ENCODE results near the gene SLC29A3.
"Not testable (repeated sequence)": the region's sequence is repeated elsewhere in the genome, so short reads cannot be mapped to it uniquely, and the experiment has no call there.

The SLC29A3 gene

DNA sequence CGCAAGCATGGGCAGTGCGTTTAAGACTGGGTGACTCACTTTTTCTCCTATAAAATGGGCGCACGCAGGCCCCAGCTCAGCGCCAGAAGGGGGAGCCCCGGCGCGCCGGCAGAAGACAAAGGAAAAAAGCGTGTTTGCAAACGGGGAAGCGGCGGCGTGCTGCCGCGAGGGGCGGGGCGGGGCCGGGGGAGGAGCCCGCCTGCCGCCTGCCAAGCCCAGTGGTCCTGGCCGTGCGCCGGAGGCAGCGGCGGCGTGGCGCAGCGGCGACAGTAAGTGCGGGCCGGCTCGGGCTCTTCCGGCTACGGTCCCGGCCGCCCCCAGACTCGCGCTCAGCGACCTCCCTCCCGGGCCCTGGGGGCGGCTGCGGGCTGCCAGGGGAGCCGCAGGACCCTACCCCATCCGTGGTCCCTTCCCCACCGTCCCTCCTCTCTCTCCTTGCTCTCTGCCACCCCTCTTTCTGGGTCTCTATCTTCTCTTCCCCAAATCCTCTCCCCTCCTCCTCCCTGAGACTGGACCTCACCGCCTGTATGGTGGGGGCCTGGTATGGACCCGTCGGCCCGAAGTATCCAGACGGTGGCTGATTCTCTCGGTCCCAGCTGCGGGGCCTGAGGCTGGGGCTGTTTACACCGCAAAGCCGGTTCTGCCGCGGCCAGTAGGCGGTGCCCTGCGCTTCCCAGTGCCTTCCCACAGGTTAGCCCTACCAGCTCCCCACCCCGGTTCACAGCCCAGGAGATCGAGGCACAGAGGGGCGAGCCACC, at the start of gene SLC29A3:
TSS of gene SLC29A3 (plus strand) at position 218 of the 758 bp plus-strand sequence. CDS start at position 269, 51 bp downstream.
- POLR2A ChIA-PET = no interaction called here
- TF ChIP-seq, protein P1, sequence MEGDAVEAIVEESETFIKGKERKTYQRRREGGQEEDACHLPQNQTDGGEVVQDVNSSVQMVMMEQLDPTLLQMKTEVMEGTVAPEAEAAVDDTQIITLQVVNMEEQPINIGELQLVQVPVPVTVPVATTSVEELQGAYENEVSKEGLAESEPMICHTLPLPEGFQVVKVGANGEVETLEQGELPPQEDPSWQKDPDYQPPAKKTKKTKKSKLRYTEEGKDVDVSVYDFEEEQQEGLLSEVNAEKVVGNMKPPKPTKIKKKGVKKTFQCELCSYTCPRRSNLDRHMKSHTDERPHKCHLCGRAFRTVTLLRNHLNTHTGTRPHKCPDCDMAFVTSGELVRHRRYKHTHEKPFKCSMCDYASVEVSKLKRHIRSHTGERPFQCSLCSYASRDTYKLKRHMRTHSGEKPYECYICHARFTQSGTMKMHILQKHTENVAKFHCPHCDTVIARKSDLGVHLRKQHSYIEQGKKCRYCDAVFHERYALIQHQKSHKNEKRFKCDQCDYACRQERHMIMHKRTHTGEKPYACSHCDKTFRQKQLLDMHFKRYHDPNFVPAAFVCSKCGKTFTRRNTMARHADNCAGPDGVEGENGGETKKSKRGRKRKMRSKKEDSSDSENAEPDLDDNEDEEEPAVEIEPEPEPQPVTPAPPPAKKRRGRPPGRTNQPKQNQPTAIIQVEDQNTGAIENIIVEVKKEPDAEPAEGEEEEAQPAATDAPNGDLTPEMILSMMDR (IDR thresholded peaks at IDR 0.05; ENCODE audit: insufficient read depth, low read length, missing control alignments) = peak; percentile 88
- no peak for DNase-seq (ENCODE audit: low read depth, low spot score)
- CTCF ChIA-PET = interaction anchor here (0.7 to 13.2 kb wide), 33 partner anchors 8 to 577 kb away, joined by 3 to 243 read pairs (median 5); no protein-coding TSS in a partner anchor
- H3K4me3 ChIP-seq (ENCODE audit: low read depth, low read length) = peak within 1 kb of the TSS; percentile 72

DNA sequence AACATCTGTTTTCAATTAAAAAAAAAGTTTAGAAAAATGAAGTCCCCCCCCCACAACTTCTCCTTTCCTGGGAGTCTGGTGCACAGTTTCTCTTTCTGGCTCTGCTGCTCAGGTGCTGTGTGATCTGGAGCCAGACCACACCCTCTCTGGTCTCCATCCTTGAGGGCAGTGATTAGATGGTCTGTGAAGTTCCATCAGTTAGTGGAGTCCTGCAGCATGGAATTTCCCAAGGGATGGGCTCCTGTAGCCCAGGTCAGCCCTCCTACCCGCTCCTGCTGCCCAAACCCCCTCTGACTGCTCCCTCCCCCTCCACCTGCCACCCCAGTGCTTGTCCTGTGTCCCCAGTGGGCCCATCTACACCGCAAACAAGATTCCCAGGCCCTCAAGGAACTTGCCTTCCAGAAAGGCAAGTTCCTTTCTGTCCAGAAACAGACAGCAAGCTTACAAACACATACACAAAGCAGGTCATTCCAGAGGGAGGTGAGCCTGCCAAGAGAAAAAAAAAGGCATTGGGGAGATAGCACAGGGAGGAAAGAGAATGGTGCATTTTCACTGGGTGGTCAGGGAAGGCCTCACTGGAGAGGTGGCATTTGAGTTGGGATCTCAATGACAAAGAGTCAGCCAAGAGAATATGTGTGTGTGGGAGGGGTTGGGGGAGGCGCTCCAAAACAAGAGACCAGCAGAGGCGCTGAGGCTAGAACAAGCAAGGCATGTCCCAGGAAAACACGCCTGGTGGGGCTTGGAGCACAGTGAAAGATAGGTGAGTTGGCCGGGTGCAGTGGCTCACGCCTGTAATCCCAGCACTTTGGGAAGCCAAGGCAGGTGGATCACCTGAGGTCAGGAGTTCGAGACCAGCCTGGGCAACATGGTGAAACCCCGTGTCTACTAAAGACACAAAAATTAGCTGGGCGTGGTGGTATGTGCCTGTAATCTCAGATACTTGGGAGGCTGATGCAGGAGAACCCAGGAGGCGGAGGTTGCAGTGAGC, 49.5 kb upstream of the SLC29A3 start:
- ChIA-PET CTCF (interaction anchor here (0.7 to 10.1 kb wide), 25 partner anchors 12 to 573 kb away, joined by 3 to 152 read pairs (median 8); partner anchors contain the start of genes UNC5B and VSIR), POLR2A (no interaction called here)
- no peak overlapping the region for H3K4me3 ChIP-seq (ENCODE audit: low read depth, low read length)
- TF ChIP-seq, protein P1 (IDR thresholded peaks at IDR 0.05; ENCODE audit: insufficient read depth, low read length, missing control alignments) = no peak
- DNase-seq (ENCODE audit: low read depth, low spot score) = no peak

DNA sequence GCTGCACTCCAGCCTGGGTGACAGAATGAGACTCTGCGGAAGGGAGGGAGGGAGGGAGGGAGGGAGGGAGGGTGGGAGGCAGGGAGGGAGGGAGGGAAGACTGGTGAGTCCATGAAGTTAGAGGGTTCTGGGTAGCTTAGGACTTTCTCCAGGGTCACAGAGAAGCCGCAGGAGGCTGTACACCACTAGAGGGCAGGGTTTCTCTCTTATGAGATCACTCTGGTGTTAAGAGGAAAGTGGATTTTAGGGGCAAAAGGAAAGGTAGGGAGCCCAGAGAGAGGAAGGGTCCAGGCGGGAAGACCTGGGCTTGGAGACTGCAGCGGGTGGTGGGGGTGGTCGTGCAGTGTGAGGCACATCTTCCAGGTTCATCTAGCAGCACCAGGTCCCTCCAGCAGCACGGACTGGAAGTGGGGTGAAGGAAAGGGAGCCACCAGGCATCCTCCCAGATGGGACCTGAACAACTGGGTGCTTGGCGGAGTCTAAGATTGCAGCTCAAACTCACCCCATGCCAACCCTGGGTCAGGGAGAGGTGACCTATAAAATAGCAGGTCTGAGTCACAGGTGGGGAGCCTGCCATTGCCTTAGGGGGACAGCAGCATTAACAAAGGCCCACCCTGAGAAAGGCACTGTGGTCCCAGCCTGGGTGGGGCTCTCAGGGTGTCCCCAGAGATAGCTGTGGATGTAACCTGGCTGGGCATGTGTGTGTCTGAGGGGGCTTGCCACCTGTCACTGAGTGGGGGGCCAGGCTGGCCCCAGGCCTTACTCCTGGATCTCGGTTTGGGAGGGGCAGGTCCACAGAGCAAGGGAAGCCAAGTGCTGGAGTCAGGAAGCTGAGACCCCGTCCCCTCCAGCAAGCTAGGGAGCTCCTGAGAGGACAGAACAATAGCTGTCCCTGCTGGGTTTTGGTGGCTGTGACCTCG, 48.5 kb upstream of the SLC29A3 start:
- CTCF ChIA-PET = interaction anchor here (0.7 to 10.1 kb wide), 34 partner anchors 12 to 721 kb away, joined by 3 to 152 read pairs (median 4); partner anchors contain the start of genes UNC5B and VSIR
- POLR2A ChIA-PET = no interaction called here
- TF ChIP-seq, protein P1 (IDR thresholded peaks at IDR 0.05; ENCODE audit: insufficient read depth, low read length, missing control alignments) = peak; percentile 73
- no peak overlapping the region for H3K4me3 ChIP-seq (ENCODE audit: low read depth, low read length)
- DNase-seq (ENCODE audit: low read depth, low spot score) = no peak

DNA sequence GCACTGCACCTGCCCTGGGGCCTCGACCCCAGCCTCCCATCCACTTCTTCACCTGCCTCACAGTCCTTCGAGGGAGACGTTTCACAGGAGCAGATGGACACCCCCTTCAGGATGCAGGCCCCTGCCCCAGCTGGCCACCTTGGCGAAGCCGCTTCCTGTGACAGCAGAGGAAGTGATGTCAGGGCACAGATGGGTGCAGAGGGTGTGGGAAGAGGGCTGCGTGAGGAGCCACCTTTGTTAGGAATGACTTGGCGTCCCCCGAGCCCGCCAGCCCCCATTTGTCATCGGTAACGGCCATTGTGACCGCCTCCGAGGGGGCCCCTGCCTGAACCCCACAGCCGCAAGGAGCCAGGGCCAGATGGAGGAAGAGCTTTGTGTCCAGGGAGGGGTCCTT, 47.4 kb upstream of the SLC29A3 start:
- no peak for DNase-seq (ENCODE audit: low read depth, low spot score)
- TF ChIP-seq, protein P1 (IDR thresholded peaks at IDR 0.05; ENCODE audit: insufficient read depth, low read length, missing control alignments) = no peak
- ChIA-PET CTCF (interaction anchor here (0.9 to 10.1 kb wide), 14 partner anchors 11 to 369 kb away, joined by 3 to 152 read pairs (median 10); no protein-coding TSS in a partner anchor), POLR2A (no interaction called here)
- no peak overlapping the region for H3K4me3 ChIP-seq (ENCODE audit: low read depth, low read length)

DNA sequence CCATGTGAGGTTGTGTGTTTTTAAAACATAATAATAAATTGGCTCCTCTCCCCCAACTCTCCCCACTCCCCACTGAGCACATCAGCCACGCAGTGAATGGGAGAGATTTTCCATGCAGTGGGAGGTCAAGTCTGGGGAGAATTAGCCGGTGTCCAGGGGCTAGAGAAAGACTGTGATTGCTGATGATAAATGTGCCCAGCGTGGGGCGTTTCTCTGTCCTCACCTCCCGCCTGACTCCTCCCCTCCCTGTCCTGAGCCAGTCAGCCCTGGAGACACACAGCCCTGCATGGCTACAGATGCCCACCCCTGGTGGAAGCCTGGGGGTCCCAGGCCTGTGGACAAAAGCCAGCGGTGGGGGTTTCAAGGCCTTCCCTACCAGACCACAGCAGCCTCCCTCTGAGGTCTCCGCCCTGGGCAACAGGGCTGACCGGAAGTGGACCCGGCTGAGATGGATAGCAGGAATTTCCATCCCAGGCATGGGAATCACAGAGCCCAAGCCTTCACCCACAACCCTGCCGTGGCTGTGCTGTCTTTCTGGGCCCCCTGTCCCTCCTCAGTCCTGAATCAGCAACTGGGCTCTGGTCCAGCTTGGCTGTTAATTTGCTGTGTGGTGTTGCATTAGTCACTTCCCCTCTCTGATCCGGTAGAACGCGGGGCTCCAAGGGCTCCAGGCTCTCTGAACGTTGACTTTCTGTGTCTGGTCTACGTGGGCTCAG, 46.8 kb upstream of the SLC29A3 start:
- TF ChIP-seq, protein P1 (IDR thresholded peaks at IDR 0.05; ENCODE audit: insufficient read depth, low read length, missing control alignments) = no peak
- POLR2A ChIA-PET = no interaction called here
- H3K4me3 ChIP-seq (ENCODE audit: low read depth, low read length) = no peak overlapping the region
- CTCF ChIA-PET = interaction anchor here (1.3 to 10.1 kb wide), 8 partner anchors 10 to 369 kb away, joined by 3 to 152 read pairs (median 30); no protein-coding TSS in a partner anchor
- DNase-seq (ENCODE audit: low read depth, low spot score) = no peak

DNA sequence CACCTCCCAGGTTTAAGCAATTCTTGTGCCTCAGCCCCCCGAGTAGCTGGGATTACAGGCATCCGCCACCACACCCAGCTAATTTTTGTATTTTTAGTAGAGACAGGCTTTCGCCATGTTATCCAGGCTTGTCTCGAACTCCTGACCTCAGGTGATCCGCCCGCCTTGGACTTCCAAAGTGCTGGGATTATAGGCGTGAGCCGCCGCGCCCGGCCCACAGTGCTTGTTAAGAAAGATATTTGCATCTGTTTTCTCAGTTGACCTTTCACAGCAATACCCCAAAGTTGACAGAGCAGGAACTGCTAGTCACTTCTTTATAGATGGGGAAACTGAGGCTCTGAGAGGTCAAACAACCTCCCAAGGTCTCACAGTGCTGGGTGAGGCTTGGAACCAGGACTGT, 46.1 kb upstream of the SLC29A3 start:
- CTCF ChIA-PET = interaction anchor here (1.0 to 10.1 kb wide), 3 partner anchors 9 to 370 kb away, joined by 3 to 152 read pairs (median 101); no protein-coding TSS in a partner anchor
- POLR2A ChIA-PET; DNase-seq (ENCODE audit: low read depth, low spot score): not testable (repeated sequence)

More for the DNA sequence above, 46.1 kb upstream of the SLC29A3 start:
- not testable (repeated sequence) for H3K4me3 ChIP-seq (ENCODE audit: low read depth, low read length)

Measured in AG04449 (cell line).